ENCODE measurements around the gene SUGP2. TPM values are rescaled to one million over a fixed set of nuclear protein-coding genes. Genes with fewer than 3 reads are reported as not detected.

SUGP2 gene
- 50.6 TPM for polyA plus RNA-seq (2013, experiment 1 of 2)
- polyA plus RNA-seq (2013, experiment 2 of 2) = 51.4 TPM

DNA sequence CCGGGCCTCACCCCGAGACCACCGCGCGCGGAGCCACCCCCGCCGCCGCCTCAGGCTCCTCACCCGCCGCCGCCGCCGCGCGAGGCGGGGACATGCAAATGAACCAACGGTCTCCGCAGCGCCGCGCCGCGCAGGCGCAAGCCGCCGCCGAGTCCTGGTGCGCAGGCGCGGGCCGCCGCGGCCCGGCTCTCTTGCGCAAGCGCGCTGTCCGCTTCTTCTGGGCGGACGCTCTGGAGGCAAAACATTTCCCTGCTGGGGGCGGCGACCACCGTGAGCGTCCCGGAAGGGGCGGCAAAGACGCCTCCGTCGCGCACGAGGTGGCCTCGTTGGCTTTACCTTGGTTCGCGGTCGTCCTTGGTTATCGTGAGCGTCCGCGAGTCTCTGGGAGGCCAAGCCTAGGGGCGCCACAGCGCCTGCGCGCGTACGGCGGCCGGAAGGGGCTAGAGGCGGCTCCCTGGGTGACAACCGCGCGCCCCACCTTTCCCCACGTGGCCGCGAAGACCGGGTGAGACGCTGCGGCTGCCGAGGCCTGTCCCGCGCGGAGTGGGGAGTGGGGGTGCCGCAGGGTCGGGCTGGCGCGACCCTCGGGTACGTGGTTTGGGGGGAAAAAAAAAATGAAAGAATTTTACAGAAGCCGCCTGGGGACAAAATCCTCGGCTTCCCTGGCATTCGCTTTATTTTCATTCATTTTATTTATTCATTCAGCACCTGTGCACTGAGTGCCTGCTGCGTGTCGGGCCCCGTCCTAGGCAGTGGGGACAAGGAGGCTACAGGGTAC, at the start of gene SUGP2, which contains the start of gene ARMC6:
SUGP2 (minus strand) TSS at position 92 of the 778 bp plus-strand sequence. CDS start 2,446 bp downstream, outside the sequence.
ARMC6 (plus strand) TSS at position 178 of the 778 bp plus-strand sequence. CDS start 607 bp downstream, outside the sequence.
- WGBS (ENCODE audit: extremely low coverage, insufficient coverage, low lambda C conversion rate) = no CpG with 5 or more reads among the region's 94 CpGs
- Histone ChIP-seq H3K79me1 (ENCODE audit: low read length) (peaks cover 14% of the 10 kb centered on the region), H3K79me2 (ENCODE audit: control insufficient read depth, insufficient read depth, low read length) (peaks cover 45% of the 10 kb centered on the region), H3K4me1 (ENCODE audit: control insufficient read depth, low read depth, low read length) (peaks cover 1% of the 10 kb centered on the region), H3K36me3 (ENCODE audit: control insufficient read depth, insufficient read depth, low read length) (peaks cover 2% of the 10 kb centered on the region), H3K27ac (ENCODE audit: low read depth, low read length) (peak within 1 kb of the TSS; percentile 96), H3K4me3 (ENCODE audit: low read length) (peak within 1 kb of the TSS; percentile 82), H2AK5ac (ENCODE audit: low read length) (peak within 1 kb of the TSS; percentile 48), H3K18ac (ENCODE audit: low read length) (peak within 1 kb of the TSS; percentile 75), H4K8ac (ENCODE audit: low read depth, low read length) (peak within 1 kb of the TSS; percentile 30), H3K4ac (ENCODE audit: low read depth, low read length) (peak within 1 kb of the TSS; percentile 66), H3K23ac (ENCODE audit: low read length) (no peak within 1 kb of the TSS), H4K5ac (ENCODE audit: low read length) (no peak within 1 kb of the TSS), H3K27me3 (ENCODE audit: insufficient read depth, low read length, poor library complexity) (no peaks in the 10 kb centered on the region), H2BK15ac (replicated peaks; ENCODE audit: low read depth) (no peak within 1 kb of the TSS), H2BK120ac (ENCODE audit: low read depth, low read length) (no peak within 1 kb of the TSS), H3K4me2 (ENCODE audit: low read length) (peak within 1 kb of the TSS; percentile 90), H3K56ac (ENCODE audit: low read length) (peak within 1 kb of the TSS; percentile 99), H2BK5ac (ENCODE audit: low read length) (peak within 1 kb of the TSS; percentile 55), H3K9ac (ENCODE audit: low read length) (peak within 1 kb of the TSS; percentile 90)
- DNase-seq = peak; percentile 93

DNA sequence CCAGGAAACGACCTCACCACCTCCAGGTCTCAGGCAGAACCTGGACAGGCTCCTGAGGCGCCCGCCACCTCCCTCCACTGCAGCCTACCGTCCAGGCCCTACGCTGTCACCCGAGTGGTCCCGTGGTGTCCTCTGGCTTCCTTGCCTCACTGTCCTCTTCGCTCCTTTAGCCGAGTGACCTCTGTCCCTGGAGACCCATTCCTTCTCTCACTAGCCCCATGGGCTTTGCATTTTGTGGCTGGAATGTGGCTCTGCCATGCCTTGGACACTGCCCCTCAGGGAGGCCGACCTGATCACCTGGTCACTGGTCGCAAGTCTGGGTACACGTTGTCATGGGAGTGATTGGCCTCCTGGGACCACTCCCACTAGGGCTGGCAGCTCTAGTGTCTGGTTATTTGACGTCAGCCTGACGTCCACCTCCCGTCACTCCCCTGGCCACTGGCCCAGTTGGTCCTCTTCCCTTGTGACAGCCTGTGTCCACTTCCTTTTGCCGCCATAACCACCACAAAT, 48.4 kb upstream of the SUGP2 start:
- Histone ChIP-seq H3K4me1 (ENCODE audit: control insufficient read depth, low read depth, low read length) (no peaks in the 10 kb centered on the region), H4K8ac (ENCODE audit: low read depth, low read length) (no peak overlapping the region), H3K9ac (ENCODE audit: low read length) (no peak overlapping the region), H3K36me3 (ENCODE audit: control insufficient read depth, insufficient read depth, low read length) (no peaks in the 10 kb centered on the region), H2BK120ac (ENCODE audit: low read depth, low read length) (no peak overlapping the region), H3K27ac (ENCODE audit: low read depth, low read length) (no peak overlapping the region), H2BK15ac (replicated peaks; ENCODE audit: low read depth) (no peak overlapping the region), H3K56ac (ENCODE audit: low read length) (no peak overlapping the region), H3K18ac (ENCODE audit: low read length) (no peak overlapping the region), H2BK5ac (ENCODE audit: low read length) (no peak overlapping the region), H3K4me3 (ENCODE audit: low read length) (no peak overlapping the region), H3K23ac (ENCODE audit: low read length) (no peak overlapping the region), H3K79me2 (ENCODE audit: control insufficient read depth, insufficient read depth, low read length) (no peaks in the 10 kb centered on the region), H4K5ac (ENCODE audit: low read length) (no peak overlapping the region), H3K27me3 (ENCODE audit: insufficient read depth, low read length, poor library complexity) (no peaks in the 10 kb centered on the region), H3K4ac (ENCODE audit: low read depth, low read length) (no peak overlapping the region), H2AK5ac (ENCODE audit: low read length) (no peak overlapping the region), H3K79me1 (ENCODE audit: low read length) (no peaks in the 10 kb centered on the region), H3K4me2 (ENCODE audit: low read length) (no peak overlapping the region)
- DNase-seq = no peak
- no CpG with 5 or more reads among the region's 16 CpGs for WGBS (ENCODE audit: extremely low coverage, insufficient coverage, low lambda C conversion rate)

GRCh38 chr19:19079571-19079970, 46.3 kb upstream of the SUGP2 start:
- H3K23ac ChIP-seq (ENCODE audit: low read length) = no peak overlapping the region
- no CpG with 5 or more reads among the region's 1 CpG for WGBS (ENCODE audit: extremely low coverage, insufficient coverage, low lambda C conversion rate)
- H3K27ac ChIP-seq (ENCODE audit: low read depth, low read length) = no peak overlapping the region
- H3K4me2 ChIP-seq (ENCODE audit: low read length) = no peak overlapping the region
- no peaks in the 10 kb centered on the region for H3K4me1 ChIP-seq (ENCODE audit: control insufficient read depth, low read depth, low read length)
- H4K5ac ChIP-seq (ENCODE audit: low read length) = no peak overlapping the region
- H2BK120ac ChIP-seq (ENCODE audit: low read depth, low read length) = no peak overlapping the region
- no peak overlapping the region for H2BK15ac ChIP-seq (replicated peaks; ENCODE audit: low read depth)
- H3K4me3 ChIP-seq (ENCODE audit: low read length) = no peak overlapping the region
- H4K8ac ChIP-seq (ENCODE audit: low read depth, low read length) = no peak overlapping the region
- H3K18ac ChIP-seq (ENCODE audit: low read length) = no peak overlapping the region
- DNase-seq = no peak
- H2AK5ac ChIP-seq (ENCODE audit: low read length) = no peak overlapping the region
- H3K4ac ChIP-seq (ENCODE audit: low read depth, low read length) = no peak overlapping the region
- no peaks in the 10 kb centered on the region for H3K79me2 ChIP-seq (ENCODE audit: control insufficient read depth, insufficient read depth, low read length)
- H3K9ac ChIP-seq (ENCODE audit: low read length) = no peak overlapping the region
- no peaks in the 10 kb centered on the region for H3K36me3 ChIP-seq (ENCODE audit: control insufficient read depth, insufficient read depth, low read length)
- no peak overlapping the region for H3K56ac ChIP-seq (ENCODE audit: low read length)
- H2BK5ac ChIP-seq (ENCODE audit: low read length) = no peak overlapping the region
- no peaks in the 10 kb centered on the region for H3K27me3 ChIP-seq (ENCODE audit: insufficient read depth, low read length, poor library complexity)
- H3K79me1 ChIP-seq (ENCODE audit: low read length) = no peaks in the 10 kb centered on the region

DNA sequence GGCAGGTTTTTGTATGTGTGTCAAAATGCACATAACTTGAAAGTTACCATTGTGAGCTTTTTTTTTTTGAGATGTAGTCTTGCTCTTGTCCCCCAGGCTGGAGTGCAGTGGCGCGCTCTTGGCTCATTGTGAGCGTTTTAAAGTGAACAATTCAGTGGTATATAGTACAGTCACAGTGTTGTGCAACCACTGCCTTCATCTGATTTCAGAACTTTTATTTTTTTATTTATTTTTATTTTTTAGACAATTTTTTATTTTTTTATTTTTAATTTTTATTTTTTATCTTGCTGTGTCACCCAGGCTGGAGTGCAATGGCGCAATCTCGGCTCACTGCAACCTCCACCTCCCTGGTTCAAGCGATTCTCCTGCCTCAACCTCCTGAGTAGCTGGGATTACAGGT, 45.5 kb upstream of the SUGP2 start:
- H3K4me2 ChIP-seq (ENCODE audit: low read length) = no peak overlapping the region
- H2BK15ac ChIP-seq (replicated peaks; ENCODE audit: low read depth) = no peak overlapping the region
- H4K5ac ChIP-seq (ENCODE audit: low read length) = no peak overlapping the region
- DNase-seq = no peak
- no peaks in the 10 kb centered on the region for H3K79me1 ChIP-seq (ENCODE audit: low read length)
- H2BK120ac ChIP-seq (ENCODE audit: low read depth, low read length) = no peak overlapping the region
- H3K79me2 ChIP-seq (ENCODE audit: control insufficient read depth, insufficient read depth, low read length) = no peaks in the 10 kb centered on the region
- no CpG with 5 or more reads among the region's 6 CpGs for WGBS (ENCODE audit: extremely low coverage, insufficient coverage, low lambda C conversion rate)
- H2AK5ac ChIP-seq (ENCODE audit: low read length) = no peak overlapping the region
- H3K56ac ChIP-seq (ENCODE audit: low read length) = no peak overlapping the region
- H3K23ac ChIP-seq (ENCODE audit: low read length) = no peak overlapping the region
- no peaks in the 10 kb centered on the region for H3K4me1 ChIP-seq (ENCODE audit: control insufficient read depth, low read depth, low read length)
- no peaks in the 10 kb centered on the region for H3K27me3 ChIP-seq (ENCODE audit: insufficient read depth, low read length, poor library complexity)
- no peak overlapping the region for H3K9ac ChIP-seq (ENCODE audit: low read length)
- no peak overlapping the region for H2BK5ac ChIP-seq (ENCODE audit: low read length)
- H3K27ac ChIP-seq (ENCODE audit: low read depth, low read length) = no peak overlapping the region
- H4K8ac ChIP-seq (ENCODE audit: low read depth, low read length) = no peak overlapping the region
- no peaks in the 10 kb centered on the region for H3K36me3 ChIP-seq (ENCODE audit: control insufficient read depth, insufficient read depth, low read length)
- no peak overlapping the region for H3K4ac ChIP-seq (ENCODE audit: low read depth, low read length)
- H3K18ac ChIP-seq (ENCODE audit: low read length) = no peak overlapping the region
- no peak overlapping the region for H3K4me3 ChIP-seq (ENCODE audit: low read length)

GRCh38 chr19:19077103-19077502, 43.8 kb upstream of the SUGP2 start:
- no peaks in the 10 kb centered on the region for H3K79me1 ChIP-seq (ENCODE audit: low read length)
- WGBS (ENCODE audit: extremely low coverage, insufficient coverage, low lambda C conversion rate) = no CpG with 5 or more reads among the region's 7 CpGs

More at GRCh38 chr19:19077103-19077502, 43.8 kb upstream of the SUGP2 start:
- Histone ChIP-seq H3K4me3 (ENCODE audit: low read length) (no peak overlapping the region), H3K79me2 (ENCODE audit: control insufficient read depth, insufficient read depth, low read length) (no peaks in the 10 kb centered on the region), H4K8ac (ENCODE audit: low read depth, low read length) (no peak overlapping the region), H2BK120ac (ENCODE audit: low read depth, low read length) (no peak overlapping the region), H3K27ac (ENCODE audit: low read depth, low read length) (no peak overlapping the region), H3K27me3 (ENCODE audit: insufficient read depth, low read length, poor library complexity) (no peaks in the 10 kb centered on the region), H3K9ac (ENCODE audit: low read length) (no peak overlapping the region), H3K36me3 (ENCODE audit: control insufficient read depth, insufficient read depth, low read length) (no peaks in the 10 kb centered on the region), H3K4ac (ENCODE audit: low read depth, low read length) (no peak overlapping the region), H3K23ac (ENCODE audit: low read length) (no peak overlapping the region), H3K4me1 (ENCODE audit: control insufficient read depth, low read depth, low read length) (no peaks in the 10 kb centered on the region), H4K5ac (ENCODE audit: low read length) (no peak overlapping the region), H2BK5ac (ENCODE audit: low read length) (no peak overlapping the region), H3K18ac (ENCODE audit: low read length) (no peak overlapping the region), H3K56ac (ENCODE audit: low read length) (no peak overlapping the region), H2BK15ac (replicated peaks; ENCODE audit: low read depth) (no peak overlapping the region), H3K4me2 (ENCODE audit: low read length) (no peak overlapping the region), H2AK5ac (ENCODE audit: low read length) (no peak overlapping the region)
- no peak for DNase-seq
